Astrocyte of the spinal cord (primary cell): Measurements from ENCODE around the gene GRID2.
"Not testable (repeated sequence)": the region's sequence is repeated elsewhere in the genome, so short reads cannot be mapped to it uniquely, and the experiment has no call there.

ENCODE experiments used
- DNase-seq: peaks from one replicate; pipeline ENCODE4 v3.0.0; 2011; ENCODE audit warnings: low read depth, low spot score
- H3K4me3 ChIP-seq: 2 replicates; pipeline ENCODE4 v1.5.1; 2011; ENCODE audit warnings: low read depth, mild to moderate bottlenecking, low read length, moderate library complexity
- in situ Hi-C: cut with HindIII; loops from 2 replicates; pipeline ENCODE4 v1.10.0; 2017; ENCODE audit warnings: low sequenced_read_pairs
- TF ChIP-seq, protein P1 (sequence below): IDR thresholded peaks from 2 replicates; pipeline ENCODE4 v1.5.1; 2012; ENCODE audit warnings: low read depth, mild to moderate bottlenecking, low read length, inconsistent platforms

The GRID2 gene

DNA sequence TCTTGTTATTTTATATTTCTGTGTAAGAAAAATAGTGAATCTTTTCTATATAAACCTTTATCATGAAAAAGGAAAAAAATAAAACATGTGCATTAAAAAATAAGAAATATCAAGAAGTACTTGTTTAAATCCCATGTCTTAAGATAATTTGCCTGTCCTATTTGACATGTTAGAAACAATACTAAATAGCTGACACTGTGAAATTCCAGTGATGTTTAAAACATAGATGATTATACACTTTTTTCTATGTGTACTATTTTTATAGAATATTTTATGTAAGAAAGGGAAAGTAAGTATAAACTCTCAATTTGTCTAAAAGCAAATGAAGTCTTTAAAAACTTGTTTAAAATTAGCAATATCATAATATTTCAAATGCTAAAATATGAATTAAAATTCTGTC, 981.6 kb downstream of the GRID2 start:
- no peak for DNase-seq
- in situ Hi-C loops = no loop called here
- H3K4me3 ChIP-seq = no peak overlapping the region
- TF ChIP-seq, protein P1, sequence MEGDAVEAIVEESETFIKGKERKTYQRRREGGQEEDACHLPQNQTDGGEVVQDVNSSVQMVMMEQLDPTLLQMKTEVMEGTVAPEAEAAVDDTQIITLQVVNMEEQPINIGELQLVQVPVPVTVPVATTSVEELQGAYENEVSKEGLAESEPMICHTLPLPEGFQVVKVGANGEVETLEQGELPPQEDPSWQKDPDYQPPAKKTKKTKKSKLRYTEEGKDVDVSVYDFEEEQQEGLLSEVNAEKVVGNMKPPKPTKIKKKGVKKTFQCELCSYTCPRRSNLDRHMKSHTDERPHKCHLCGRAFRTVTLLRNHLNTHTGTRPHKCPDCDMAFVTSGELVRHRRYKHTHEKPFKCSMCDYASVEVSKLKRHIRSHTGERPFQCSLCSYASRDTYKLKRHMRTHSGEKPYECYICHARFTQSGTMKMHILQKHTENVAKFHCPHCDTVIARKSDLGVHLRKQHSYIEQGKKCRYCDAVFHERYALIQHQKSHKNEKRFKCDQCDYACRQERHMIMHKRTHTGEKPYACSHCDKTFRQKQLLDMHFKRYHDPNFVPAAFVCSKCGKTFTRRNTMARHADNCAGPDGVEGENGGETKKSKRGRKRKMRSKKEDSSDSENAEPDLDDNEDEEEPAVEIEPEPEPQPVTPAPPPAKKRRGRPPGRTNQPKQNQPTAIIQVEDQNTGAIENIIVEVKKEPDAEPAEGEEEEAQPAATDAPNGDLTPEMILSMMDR = no peak

DNA sequence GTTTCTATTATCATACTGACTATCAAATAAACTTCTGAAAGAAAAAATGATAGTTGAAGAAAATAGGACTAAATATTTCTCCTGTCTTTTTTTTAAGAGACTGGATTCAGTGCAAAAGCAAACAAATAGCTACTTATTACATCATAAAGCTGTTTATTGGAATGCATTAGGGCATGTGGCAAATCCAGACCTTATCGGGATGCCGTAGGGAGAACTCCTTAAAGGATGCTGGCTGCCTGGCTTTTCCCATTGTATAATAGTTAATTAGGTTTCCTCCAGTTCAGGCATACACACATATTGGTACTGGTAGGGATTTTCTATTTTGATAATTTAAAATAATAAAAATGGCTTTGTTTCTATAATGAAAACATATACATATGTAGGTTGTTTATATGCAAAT, 985.5 kb downstream of the GRID2 start:
- DNase-seq = no peak
- in situ Hi-C loops = no loop called here

DNA sequence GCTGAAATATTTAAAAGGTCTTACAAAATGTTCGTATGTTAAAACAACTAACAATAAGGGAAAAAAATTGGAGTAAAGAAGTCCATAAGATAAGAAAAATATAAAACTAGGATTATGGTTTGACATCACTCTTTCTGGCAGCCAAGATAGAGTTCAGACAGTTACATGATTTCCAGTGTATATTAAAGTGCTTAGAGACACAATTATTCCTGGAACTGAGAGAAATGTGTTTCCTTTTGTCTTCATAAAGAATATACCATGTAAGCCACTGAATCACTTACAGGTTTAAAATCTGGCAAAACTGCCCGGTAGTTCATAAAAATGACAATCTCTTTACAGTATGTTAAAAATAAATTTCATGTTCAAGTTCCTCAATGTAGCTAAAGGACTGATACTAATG, 986.1 kb downstream of the GRID2 start:
- in situ Hi-C loops = no loop called here
- TF ChIP-seq, protein P1 = no peak
- no peak overlapping the region for H3K4me3 ChIP-seq
- no peak for DNase-seq

More for the DNA sequence above, 985.5 kb downstream of the GRID2 start:
- H3K4me3 ChIP-seq = no peak overlapping the region
- TF ChIP-seq, protein P1 = no peak

DNA sequence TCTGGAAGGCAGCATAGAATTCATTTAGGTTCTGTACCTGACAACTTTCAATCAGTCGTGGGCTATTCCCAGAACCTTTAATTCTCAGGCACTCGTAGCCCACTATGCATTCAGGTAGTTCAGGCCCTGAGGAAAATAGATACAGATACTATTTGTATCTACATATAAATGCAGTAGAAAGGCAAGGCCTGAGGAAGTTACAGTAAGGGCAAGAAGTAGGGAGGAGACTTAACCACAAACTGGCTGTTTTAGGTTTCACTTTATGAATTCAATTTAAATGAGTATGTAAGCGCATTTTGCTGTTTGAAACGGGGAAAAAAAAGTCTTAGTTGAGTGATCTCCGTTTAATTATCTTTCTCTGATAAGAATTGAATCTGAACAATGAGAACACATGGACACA, 995.4 kb downstream of the GRID2 start:
- no peak for DNase-seq
- TF ChIP-seq, protein P1 = no peak
- H3K4me3 ChIP-seq = no peak overlapping the region
- in situ Hi-C loops = no loop called here

DNA sequence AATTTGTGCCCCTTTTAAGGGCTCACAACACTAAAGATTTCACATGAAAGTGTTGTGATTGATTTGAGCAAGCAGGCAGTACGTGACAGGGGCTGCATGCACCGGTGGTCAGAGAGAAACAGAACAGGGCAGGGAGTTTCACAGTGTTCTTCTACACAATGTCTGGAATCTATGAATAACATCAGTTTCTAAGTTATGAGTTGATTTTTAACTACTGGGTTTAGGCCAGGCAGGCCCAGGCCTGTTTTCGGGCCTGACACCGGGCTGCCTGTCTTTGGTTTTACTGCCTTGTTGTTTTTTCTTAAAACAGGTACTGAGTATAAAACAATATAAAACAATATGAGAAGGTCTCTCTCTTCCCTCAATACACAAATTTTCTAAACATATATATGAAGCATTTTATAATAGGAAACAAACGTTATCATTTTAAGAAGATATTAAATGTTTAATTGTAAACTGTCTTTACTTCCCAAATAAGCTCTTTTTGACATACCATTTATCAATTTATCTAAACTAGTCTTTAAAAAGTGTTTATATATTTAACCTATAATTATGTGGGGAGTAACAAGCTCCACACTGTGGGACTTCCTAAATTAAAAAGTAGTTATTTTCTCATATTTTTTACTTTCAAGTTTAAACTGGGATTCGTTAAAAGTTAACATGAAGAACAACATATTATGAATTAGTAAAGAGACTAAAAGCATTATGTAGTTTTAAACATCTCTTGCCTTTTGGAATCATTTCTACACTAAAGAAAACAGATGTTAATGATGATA, 997.2 kb downstream of the GRID2 start:
- DNase-seq, in situ Hi-C loops, H3K4me3 ChIP-seq: not testable (repeated sequence)

DNA sequence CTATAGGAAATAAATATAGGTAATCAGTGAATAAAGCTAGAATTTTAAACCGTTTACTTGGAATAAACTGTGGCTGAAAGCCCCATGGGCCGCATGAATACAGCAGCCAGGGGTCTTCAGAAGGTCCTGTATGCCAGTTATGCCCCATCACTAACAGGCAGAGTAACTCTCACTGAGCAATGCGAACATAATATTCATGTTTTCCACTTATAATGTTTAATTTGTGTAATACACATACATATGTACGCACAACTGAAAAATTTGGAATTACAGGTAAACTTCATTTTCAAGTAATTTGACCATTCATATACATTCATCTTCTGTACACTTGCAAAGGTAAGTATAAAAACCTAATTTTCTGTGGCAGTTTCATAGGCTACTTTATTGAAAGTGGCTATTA, 998.5 kb downstream of the GRID2 start:
- TF ChIP-seq, protein P1 = no peak
- in situ Hi-C loops = no loop called here
- DNase-seq = no peak
- H3K4me3 ChIP-seq = no peak overlapping the region

DNA sequence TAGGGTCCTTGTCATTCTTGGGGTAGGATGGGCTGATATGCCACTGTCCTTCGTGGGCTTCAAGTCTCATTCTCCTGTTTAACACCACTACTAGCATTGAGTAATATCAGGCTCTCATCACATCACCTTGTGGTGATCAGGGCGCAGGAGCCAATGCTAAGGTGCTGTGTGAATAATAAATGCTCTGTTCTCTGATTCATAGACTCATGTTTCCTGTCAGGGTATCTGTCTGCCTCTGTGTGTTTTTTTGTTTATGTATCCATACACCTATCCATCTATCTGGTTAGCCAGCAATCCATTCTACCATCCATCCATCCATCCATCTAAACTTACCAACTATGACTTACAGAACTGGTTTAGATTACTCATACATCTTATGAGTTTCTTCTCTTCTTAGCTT, 999.7 kb downstream of the GRID2 start:
- in situ Hi-C loops = no loop called here
- no peak for DNase-seq
- TF ChIP-seq, protein P1 = no peak

More for the DNA sequence above, 999.7 kb downstream of the GRID2 start:
- H3K4me3 ChIP-seq = no peak overlapping the region
